C4-2B (cell line): Measurements from ENCODE around the gene ZNF492.
"Not testable (repeated sequence)": the region's sequence is repeated elsewhere in the genome, so short reads cannot be mapped to it uniquely, and the experiment has no call there.

Experiments
- H3K27ac ChIP-seq: fragments of 450-650 bp; 2 replicates; pipeline ENCODE4 v1.5.1; 2017
- ZFX ChIP-seq: fragments of 450-650 bp; IDR thresholded peaks from 2 replicates; pipeline ENCODE4 v1.6.1; 2017
- TF ChIP-seq, protein P1 (sequence below): fragments of 450-650 bp; conservative IDR thresholded peaks from 2 replicates; pipeline ENCODE4 v1.5.1; 2017; ENCODE audit warnings: mild to moderate bottlenecking

ZNF492 gene

DNA sequence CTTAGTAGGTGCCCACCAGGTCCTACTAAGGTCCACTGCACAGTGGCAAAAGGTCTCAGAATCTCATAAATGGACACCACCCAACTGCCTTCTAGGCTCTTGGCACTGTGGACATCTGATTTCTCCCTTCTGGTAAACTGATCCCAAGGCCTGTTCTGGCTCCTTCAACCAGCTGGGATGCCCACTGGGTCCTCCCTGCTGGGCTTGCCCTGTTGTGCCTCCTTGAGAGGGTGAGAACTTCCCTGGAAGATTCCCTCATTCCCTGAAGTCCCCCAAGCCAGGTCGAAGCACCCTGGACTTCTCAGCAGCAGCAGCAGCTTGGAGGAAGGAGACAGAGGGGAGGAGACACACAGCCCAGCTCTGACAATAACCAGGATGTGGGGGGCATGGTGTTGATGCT is 6.6 kb upstream of the ZNF492 start:
- H3K27ac ChIP-seq = no peak overlapping the region
- TF ChIP-seq, protein P1, sequence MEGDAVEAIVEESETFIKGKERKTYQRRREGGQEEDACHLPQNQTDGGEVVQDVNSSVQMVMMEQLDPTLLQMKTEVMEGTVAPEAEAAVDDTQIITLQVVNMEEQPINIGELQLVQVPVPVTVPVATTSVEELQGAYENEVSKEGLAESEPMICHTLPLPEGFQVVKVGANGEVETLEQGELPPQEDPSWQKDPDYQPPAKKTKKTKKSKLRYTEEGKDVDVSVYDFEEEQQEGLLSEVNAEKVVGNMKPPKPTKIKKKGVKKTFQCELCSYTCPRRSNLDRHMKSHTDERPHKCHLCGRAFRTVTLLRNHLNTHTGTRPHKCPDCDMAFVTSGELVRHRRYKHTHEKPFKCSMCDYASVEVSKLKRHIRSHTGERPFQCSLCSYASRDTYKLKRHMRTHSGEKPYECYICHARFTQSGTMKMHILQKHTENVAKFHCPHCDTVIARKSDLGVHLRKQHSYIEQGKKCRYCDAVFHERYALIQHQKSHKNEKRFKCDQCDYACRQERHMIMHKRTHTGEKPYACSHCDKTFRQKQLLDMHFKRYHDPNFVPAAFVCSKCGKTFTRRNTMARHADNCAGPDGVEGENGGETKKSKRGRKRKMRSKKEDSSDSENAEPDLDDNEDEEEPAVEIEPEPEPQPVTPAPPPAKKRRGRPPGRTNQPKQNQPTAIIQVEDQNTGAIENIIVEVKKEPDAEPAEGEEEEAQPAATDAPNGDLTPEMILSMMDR = no peak
- no peak for TF ChIP-seq ZFX

DNA sequence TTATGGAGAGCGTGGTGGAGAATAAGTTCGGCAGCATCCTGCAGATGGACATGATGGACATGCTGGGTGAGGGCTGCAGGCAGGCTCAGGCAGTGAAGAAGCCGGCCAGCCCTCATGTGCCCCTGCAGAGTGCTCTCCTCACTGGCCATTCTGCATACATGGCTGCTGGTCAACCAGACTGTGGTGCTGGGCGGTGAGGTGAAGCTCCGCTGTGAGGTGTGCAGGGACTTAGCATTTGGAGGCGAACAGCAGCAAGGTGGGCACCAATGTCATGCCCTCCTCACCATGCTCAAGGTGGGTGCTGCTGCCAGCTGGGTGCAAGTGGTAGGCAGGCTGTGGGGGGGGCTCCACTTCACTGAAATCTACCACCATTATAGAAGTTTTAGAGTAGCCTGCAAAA is 5.7 kb upstream of the ZNF492 start:
- no peak for TF ChIP-seq ZFX
- TF ChIP-seq, protein P1 = no peak
- no peak overlapping the region for H3K27ac ChIP-seq

DNA sequence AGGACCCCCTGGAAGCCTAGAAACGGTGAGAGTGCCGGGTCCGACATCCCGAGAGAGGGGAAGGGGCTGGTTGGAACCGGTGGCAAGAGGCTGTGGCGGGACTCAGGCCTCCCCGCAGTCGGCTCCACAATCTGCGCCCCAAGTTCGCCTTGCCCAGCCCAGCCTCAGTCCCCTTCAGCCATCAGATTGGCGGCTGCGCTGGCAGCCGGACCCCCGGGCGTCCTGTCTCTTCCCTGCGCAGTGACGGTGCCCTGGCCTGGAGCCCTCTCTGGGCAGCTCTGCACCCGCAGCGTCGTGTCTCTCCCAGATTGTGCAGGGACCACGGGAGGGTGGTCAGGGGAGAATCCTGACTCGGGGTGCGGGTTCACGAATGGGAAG is 315 bp downstream of the ZNF492 start:
- no peak overlapping the region for H3K27ac ChIP-seq
- TF ChIP-seq, protein P1 = no peak
- no peak for TF ChIP-seq ZFX

DNA sequence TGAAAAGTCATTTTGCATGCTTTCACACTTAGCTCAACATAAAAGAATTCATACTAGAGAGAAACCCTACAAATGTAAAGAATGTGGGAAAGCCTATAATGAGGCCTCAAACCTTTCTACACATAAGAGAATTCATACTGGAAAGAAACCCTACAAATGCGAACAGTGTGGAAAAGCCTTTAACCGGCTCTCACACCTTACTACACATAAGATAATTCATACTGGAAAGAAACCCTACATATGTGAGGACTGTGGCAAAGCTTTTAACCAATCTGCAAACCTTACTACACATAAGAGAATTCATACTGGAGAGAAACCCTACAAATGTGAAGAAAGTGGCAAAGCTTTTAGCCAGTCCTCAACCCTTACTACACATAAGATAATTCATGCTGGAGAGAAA is 51.4 kb downstream of the ZNF492 start:
- not testable (repeated sequence) for H3K27ac ChIP-seq

DNA sequence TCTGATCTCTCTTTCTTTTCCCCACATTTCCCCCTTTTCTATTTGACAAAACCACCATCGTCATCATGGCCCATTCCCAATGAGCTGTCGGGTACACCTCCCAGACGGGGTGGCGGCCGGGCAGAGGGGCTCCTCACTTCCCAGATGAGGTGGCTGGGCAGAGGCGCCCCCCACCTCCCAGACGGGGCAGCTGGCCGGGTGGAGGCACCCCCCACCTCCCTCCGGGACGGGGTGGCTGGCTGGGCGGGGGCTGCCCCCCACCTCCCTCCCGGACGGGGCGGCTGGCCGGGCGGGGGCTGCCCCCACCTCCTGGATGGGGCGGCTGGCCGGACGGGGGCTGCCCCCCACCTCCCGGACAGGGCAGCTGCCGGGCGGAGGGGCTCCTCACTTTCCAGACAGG is 68.5 kb downstream of the ZNF492 start:
- not testable (repeated sequence) for H3K27ac ChIP-seq

DNA sequence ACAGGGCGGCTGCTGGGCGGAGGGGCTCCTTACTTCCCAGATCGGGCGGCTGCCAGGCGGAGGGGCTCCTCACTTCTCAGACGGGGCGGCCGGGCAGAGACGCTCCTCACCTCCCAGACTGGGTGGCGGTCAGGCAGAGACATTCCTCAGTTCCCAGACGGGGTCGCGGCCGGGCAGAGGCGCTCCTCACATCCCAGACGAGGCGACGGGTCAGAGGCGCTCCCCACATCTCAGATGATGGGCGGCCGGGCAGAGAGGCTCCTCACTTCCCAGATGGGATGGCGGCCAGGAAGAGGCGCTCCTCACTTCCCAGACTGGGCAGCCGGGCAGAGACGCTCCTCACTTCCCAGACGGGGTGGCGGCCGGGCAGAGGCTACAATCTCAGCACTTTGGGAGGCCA is 69.0 kb downstream of the ZNF492 start:
- H3K27ac ChIP-seq = not testable (repeated sequence)

DNA sequence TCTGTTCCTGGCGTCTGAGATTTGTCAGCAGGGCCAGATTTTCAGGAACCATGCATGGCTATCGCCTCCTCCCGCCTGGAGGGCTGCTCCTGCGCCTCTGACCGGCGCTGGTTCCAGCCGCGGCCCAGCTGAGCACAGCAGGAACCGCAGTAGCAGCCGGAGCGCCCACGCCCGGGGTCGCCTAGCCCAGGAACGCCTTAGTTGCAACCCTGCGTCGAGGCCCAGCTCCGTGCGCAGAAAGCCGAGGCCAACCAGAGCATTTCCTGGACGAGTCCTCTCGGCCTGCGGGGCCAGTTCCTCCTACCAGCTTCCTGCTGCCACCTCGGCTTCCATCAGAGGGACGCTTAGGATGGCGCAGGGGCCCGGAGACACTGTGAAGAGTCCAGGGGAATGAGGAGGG is 74.9 kb downstream of the ZNF492 start:
- TF ChIP-seq, protein P1 = no peak
- TF ChIP-seq ZFX = no peak

More for the DNA sequence above, 74.9 kb downstream of the ZNF492 start:
- H3K27ac ChIP-seq = no peak overlapping the region
